HepG2 (cell line): ENCODE results near the gene ZBTB7A. TPM values are rescaled to one million over a fixed set of nuclear protein-coding genes. Genes with fewer than 3 reads are reported as not detected.

Experiments
- CEBPG ChIP-seq: IDR thresholded peaks from 2 replicates; pipeline ENCODE4 v1.6.1; 2016
- ETV6 ChIP-seq: sonication (generic); formaldehyde crosslinking; conservative IDR thresholded peaks from 2 replicates; pipeline ENCODE4 v1.4.0; 2020; ENCODE audit warnings: missing genetic modification reagents
- GATAD1 ChIP-seq: IDR thresholded peaks from 2 replicates; pipeline ENCODE4 v1.6.1; 2016; ENCODE audit warnings: missing genetic modification reagents, missing compliant biosample characterization
- GFI1 ChIP-seq: sonication (generic); formaldehyde crosslinking; IDR thresholded peaks from 2 replicates; pipeline ENCODE4 v1.5.0; 2020; ENCODE audit warnings: missing genetic modification reagents, mild to moderate bottlenecking, borderline replicate concordance
- KAT2B ChIP-seq: fragments of 150-350 bp; IDR thresholded peaks from 2 replicates; pipeline ENCODE4 v1.6.1; 2014; ENCODE audit warnings: low read depth, low read length, borderline replicate concordance
- PREB ChIP-seq: sonication (generic); formaldehyde crosslinking; IDR thresholded peaks from 2 replicates; pipeline ENCODE4 v1.4.0; 2020; ENCODE audit warnings: missing genetic modification reagents
- RELA ChIP-seq: sonication (generic); formaldehyde crosslinking; IDR thresholded peaks from 2 replicates; pipeline ENCODE4 v1.4.0; 2020; ENCODE audit warnings: missing genetic modification reagents
- TBX2 ChIP-seq: sonication (generic); formaldehyde crosslinking; IDR thresholded peaks from 2 replicates; pipeline ENCODE4 v1.5.0; 2020; ENCODE audit warnings: missing genetic modification reagents, mild to moderate bottlenecking, borderline replicate concordance
- ZKSCAN8 ChIP-seq: IDR thresholded peaks from 2 replicates; pipeline ENCODE4 v1.6.1; 2016; ENCODE audit warnings: borderline replicate concordance, missing genetic modification reagents, missing compliant biosample characterization
- ZNF460 ChIP-seq: sonication (generic); formaldehyde crosslinking; IDR thresholded peaks from 2 replicates; pipeline ENCODE4 v1.5.1; 2020; ENCODE audit warnings: missing genetic modification reagents, mild to moderate bottlenecking, borderline replicate concordance
- ZNF737 ChIP-seq: sonication (generic); formaldehyde crosslinking; IDR thresholded peaks from 2 replicates; pipeline ENCODE4 v1.5.0; 2020; ENCODE audit warnings: missing genetic modification reagents, mild to moderate bottlenecking, borderline replicate concordance
- ZNF891 ChIP-seq: sonication (generic); formaldehyde crosslinking; IDR thresholded peaks from 2 replicates; pipeline ENCODE4 v1.5.0; 2020; ENCODE audit warnings: mild to moderate bottlenecking, missing genetic modification reagents
- ZSCAN22 ChIP-seq: sonication (generic); formaldehyde crosslinking; IDR thresholded peaks from 2 replicates; pipeline ENCODE4 v1.4.0; 2020; ENCODE audit warnings: mild to moderate bottlenecking, missing genetic modification reagents
- ZZZ3 ChIP-seq: sonication (generic); formaldehyde crosslinking; IDR thresholded peaks from 2 replicates; pipeline ENCODE4 v1.4.0; 2020; ENCODE audit warnings: missing genetic modification reagents, mild to moderate bottlenecking, borderline replicate concordance
- polyA plus RNA-seq, 8 experiments: library from polyadenylated mRNA; depleted of rRNA in 3 of 8; stranded (reverse) in 7 of 8; unstranded in 1 of 8; fragments of >200 nt; fragmentation: Illumina TruSeq in 4 of 8; extraction: Trizol in 4 of 8; gene quantifications; 2 replicates each; pipeline versions ENCODE4 v1.2.1 to v1.2.3, GENCODE V29; 2011 to 2016; ENCODE audit warnings: low read depth in 4 of 8, missing spikeins in 1 of 8, mixed read lengths in 1 of 8; ENCODE audit not compliant: insufficient read depth in 1 of 8
- total RNA-seq, 5 experiments: library from RNA; depleted of rRNA; stranded (reverse); fragments of >200 nt; fragmentation: Illumina TruSeq; extraction: Trizol; gene quantifications; 2 replicates each; pipeline ENCODE4 v1.2.3, GENCODE V29; 2016; ENCODE audit warnings: low read depth in 1 of 5
- TF ChIP-seq, protein P1 (sequence below): sonication (generic); formaldehyde crosslinking; IDR thresholded peaks from 2 replicates; pipeline ENCODE4 v1.4.0; 2020; ENCODE audit warnings: missing genetic modification reagents, borderline replicate concordance
- TF ChIP-seq, protein P2 (sequence below): IDR thresholded peaks from 2 replicates; pipeline ENCODE4 v1.6.1; 2012; ENCODE audit warnings: inconsistent platforms
- TF ChIP-seq, protein P3 (sequence below): sonication (generic); formaldehyde crosslinking; IDR thresholded peaks from 2 replicates; pipeline ENCODE4 v1.4.0; 2020; ENCODE audit warnings: missing genetic modification reagents
- TF ChIP-seq, protein P4 (sequence below): sonication (generic); formaldehyde crosslinking; IDR thresholded peaks from 2 replicates; pipeline ENCODE4 v1.5.0; 2020; ENCODE audit warnings: missing genetic modification reagents, mild to moderate bottlenecking, borderline replicate concordance
- TF ChIP-seq, protein P5 (sequence below): sonication (generic); formaldehyde crosslinking; IDR thresholded peaks from 2 replicates; pipeline ENCODE4 v1.5.0; 2020; ENCODE audit warnings: missing genetic modification reagents

ZBTB7A gene
- total and polyA plus RNA-seq, 2 of the 13 experiments (the other 11 are each of a cell fraction or from before 2014, with no cell fraction given): 3.6 to 4.0 TPM

GRCh38 chr19:4052114-4052992 is 14.3 kb downstream of the ZBTB7A start (continued):
- TF ChIP-seq GFI1 (CRISPR knock-in tag) (peak; percentile 58; the same call in 1 of the 2 replicates), TBX2 (CRISPR knock-in tag) (peak; percentile 87), GATAD1 (CRISPR knock-in tag) (peak; percentile 67), RELA (CRISPR knock-in tag) (peak; percentile 63; the same call in 1 of the 2 replicates), ZSCAN22 (CRISPR knock-in tag) (no peak), ZNF460 (CRISPR knock-in tag) (peak; percentile 82), PREB (CRISPR knock-in tag) (no peak), ZZZ3 (CRISPR knock-in tag) (peak; percentile 64; the same call in 1 of the 2 replicates), KAT2B (no peak), ETV6 (CRISPR knock-in tag) (peak; percentile 37; the same call in 1 of the 2 replicates), ZNF737 (CRISPR knock-in tag) (no peak), CEBPG (CRISPR knock-in tag) (peak; percentile 64), ZNF891 (CRISPR knock-in tag) (no peak), ZKSCAN8 (peak; percentile 89; the same call in 1 of the 2 replicates)
- TF ChIP-seq, protein P1, sequence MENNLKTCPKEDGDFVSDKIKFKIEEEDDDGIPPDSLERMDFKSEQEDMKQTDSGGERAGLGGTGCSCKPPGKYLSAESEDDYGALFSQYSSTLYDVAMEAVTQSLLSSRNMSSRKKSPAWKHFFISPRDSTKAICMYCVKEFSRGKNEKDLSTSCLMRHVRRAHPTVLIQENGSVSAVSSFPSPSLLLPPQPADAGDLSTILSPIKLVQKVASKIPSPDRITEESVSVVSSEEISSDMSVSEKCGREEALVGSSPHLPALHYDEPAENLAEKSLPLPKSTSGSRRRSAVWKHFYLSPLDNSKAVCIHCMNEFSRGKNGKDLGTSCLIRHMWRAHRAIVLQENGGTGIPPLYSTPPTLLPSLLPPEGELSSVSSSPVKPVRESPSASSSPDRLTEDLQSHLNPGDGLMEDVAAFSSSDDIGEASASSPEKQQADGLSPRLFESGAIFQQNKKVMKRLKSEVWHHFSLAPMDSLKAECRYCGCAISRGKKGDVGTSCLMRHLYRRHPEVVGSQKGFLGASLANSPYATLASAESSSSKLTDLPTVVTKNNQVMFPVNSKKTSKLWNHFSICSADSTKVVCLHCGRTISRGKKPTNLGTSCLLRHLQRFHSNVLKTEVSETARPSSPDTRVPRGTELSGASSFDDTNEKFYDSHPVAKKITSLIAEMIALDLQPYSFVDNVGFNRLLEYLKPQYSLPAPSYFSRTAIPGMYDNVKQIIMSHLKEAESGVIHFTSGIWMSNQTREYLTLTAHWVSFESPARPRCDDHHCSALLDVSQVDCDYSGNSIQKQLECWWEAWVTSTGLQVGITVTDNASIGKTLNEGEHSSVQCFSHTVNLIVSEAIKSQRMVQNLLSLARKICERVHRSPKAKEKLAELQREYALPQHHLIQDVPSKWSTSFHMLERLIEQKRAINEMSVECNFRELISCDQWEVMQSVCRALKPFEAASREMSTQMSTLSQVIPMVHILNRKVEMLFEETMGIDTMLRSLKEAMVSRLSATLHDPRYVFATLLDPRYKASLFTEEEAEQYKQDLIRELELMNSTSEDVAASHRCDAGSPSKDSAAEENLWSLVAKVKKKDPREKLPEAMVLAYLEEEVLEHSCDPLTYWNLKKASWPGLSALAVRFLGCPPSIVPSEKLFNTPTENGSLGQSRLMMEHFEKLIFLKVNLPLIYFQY (CRISPR knock-in tag): peak; percentile 85; the same call in 1 of the 2 replicates
- TF ChIP-seq, protein P2, sequence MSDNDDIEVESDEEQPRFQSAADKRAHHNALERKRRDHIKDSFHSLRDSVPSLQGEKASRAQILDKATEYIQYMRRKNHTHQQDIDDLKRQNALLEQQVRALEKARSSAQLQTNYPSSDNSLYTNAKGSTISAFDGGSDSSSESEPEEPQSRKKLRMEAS: peak; percentile 86
- TF ChIP-seq, protein P3, sequence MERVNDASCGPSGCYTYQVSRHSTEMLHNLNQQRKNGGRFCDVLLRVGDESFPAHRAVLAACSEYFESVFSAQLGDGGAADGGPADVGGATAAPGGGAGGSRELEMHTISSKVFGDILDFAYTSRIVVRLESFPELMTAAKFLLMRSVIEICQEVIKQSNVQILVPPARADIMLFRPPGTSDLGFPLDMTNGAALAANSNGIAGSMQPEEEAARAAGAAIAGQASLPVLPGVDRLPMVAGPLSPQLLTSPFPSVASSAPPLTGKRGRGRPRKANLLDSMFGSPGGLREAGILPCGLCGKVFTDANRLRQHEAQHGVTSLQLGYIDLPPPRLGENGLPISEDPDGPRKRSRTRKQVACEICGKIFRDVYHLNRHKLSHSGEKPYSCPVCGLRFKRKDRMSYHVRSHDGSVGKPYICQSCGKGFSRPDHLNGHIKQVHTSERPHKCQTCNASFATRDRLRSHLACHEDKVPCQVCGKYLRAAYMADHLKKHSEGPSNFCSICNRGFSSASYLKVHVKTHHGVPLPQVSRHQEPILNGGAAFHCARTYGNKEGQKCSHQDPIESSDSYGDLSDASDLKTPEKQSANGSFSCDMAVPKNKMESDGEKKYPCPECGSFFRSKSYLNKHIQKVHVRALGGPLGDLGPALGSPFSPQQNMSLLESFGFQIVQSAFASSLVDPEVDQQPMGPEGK (CRISPR knock-in tag): peak; percentile 100
- TF ChIP-seq, protein P4, sequence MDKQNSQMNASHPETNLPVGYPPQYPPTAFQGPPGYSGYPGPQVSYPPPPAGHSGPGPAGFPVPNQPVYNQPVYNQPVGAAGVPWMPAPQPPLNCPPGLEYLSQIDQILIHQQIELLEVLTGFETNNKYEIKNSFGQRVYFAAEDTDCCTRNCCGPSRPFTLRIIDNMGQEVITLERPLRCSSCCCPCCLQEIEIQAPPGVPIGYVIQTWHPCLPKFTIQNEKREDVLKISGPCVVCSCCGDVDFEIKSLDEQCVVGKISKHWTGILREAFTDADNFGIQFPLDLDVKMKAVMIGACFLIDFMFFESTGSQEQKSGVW (CRISPR knock-in tag): no peak
- TF ChIP-seq, protein P5, sequence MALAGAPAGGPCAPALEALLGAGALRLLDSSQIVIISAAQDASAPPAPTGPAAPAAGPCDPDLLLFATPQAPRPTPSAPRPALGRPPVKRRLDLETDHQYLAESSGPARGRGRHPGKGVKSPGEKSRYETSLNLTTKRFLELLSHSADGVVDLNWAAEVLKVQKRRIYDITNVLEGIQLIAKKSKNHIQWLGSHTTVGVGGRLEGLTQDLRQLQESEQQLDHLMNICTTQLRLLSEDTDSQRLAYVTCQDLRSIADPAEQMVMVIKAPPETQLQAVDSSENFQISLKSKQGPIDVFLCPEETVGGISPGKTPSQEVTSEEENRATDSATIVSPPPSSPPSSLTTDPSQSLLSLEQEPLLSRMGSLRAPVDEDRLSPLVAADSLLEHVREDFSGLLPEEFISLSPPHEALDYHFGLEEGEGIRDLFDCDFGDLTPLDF: no peak
